Activated CD4-positive, CD25-positive, alpha-beta regulatory T cell treated with anti-CD3 and anti-CD28 coated beads, Interleukin-2, amount 50 U/mL, for 24 hours (primary cell): ENCODE data around the gene PASD1.
"Not testable (repeated sequence)": the region's sequence is repeated elsewhere in the genome, so short reads cannot be mapped to it uniquely, and the experiment has no call there.

Experiments
- ATAC-seq, 2 donors: fragments of 150-1000 bp; cut with Tn5 transposase; one replicate each; pipeline ENCODE4 v1.10.0; 2021; ENCODE audit warnings: mild to moderate bottlenecking in 1 of 2, moderate library complexity in 1 of 2

Gene PASD1

DNA sequence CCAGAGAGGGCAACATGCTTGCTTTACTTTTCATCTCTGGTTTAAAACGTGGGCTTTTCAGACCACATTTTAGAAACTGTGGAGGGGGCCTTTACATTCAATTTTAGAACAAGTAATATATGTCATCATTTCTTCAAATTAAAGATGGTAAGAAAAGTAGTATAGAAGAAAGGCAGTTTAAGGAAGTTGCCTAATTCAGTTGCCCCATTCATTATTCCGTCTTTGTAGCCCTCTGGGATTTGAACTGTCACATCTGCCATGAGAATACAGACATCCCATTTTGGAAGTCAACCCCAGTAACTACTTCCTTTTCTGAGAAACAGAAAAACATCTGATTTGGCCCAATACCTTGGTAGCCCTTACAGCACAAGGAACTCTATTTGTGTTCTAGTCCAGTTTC is 61.2 kb downstream of the PASD1 start:
- ATAC-seq, result no peak

DNA sequence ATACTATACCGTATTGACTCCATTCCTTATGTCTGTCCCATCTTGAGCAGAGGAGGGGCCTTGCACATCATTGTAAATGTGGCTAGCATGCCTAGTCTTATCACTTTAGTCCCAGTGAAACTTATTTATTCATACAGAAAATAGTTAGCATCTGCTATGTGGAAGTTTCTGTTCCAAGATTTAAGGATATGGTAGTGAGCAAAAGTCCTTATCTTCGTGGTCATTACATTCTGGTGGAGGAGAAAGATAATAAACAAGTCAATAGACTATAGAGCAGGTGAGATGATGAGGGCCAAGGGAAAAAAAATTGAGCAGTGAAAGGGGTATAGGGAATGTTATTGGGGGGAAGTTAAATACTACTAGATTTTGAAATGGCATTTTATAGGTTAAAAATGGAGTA is 68.3 kb downstream of the PASD1 start:
- no peak for ATAC-seq

DNA sequence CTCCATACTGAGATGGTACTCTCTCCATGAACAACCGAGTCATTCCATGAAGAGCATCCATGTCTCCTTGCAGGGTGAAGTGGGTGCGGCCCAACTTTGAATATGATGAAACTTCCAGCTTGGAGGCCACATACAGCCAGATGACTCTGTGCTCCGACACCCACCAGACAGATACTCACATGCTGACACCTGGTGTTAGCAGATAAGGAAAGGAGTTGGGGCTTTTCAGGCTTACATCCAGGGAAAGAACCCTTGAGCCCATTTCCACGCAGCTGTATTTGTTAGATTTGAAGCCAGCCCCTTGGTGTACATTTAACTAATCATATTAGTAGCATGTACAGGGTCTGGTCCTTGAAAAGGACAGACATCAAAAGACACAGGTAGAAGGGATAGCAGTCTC is 69.7 kb downstream of the PASD1 start:
- ATAC-seq, result no peak

DNA sequence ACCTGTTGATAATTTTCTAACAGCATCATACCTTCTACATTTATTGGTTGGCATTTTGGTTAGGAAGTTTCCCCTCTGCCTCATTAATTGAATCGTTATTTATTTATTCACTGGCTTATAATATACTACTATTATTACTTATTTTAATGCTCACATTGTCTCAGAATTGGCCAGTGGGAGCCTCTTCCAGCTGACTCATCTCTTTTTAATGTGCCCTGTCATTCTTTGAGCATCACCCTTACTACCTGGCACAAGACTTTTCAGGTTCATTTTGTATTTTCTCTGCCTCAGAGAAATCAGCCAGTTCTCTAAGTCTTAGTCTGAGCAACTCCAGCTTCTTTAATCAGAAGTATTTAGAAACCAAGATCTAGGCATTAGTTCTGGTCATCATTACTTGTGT is 71.5 kb downstream of the PASD1 start:
- no peak for ATAC-seq

DNA sequence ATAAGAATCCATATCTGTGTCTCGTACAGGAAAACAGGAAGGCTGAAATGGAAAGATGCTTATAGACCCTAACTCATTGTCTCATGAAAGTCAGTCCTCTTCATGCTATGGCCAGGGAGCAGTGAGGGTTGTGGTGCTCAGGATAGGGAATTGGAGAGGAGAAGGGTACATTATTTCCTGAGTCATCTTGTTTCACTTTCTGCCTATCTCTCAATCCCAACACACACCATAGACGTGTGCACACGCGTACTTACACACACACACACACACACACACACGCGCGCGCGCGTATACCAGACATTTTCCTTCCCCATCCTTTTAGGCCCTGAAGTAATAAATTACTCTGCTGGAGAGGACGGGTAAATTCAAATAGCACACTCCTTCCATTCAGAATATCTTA is 78.1 kb downstream of the PASD1 start:
- no peak for ATAC-seq

DNA sequence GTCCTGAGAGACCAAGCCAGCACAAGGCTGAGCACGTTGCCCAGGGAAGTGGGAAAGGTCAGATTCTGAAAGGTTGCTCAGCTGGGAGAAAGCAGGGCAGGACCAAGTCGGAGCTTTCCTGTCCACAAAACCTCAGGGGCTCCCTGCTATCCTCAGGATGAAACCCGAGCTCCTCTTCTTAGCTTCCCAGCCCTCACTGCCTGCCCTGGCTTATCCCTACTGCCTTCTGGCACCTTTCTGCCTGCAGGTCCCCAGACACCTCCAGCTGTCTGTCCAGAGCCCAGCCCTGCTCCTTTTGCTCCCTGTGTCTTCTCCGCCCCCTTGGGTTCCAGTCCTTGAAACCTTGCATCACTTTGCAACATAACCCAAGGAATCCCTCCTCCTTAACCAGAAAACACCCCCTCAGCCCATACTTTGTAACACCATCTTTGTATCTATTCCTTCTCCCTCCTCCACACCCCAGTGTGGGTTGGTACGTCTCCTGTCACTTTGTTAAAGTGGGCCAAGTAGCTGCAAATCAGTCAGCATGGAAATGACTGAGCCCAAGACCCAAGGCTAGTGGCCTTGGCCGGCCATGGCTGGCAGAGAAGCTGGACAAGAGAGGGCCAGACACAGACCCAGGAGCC is 111.8 kb downstream of the PASD1 start:
- no peak for ATAC-seq

DNA sequence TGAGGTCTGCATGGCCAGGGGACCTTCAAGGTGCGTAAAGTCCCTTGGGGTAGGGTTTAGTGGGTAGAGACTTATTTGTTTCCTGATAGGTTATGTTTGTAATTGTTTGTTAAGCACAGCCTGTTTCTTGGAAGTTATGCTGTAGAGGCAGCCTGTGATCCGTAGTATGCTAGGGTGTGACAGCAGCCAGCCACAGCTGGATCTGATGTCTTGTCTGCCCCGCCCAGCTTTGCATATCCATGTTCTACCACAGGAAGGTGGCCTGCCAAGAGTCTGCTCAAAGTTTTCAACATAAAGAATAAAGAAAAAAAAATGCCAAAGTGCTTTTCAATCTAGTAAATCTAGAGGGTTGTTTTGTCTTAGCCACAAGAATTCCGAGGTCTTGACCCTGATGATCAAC is 112.7 kb downstream of the PASD1 start:
- no peak for ATAC-seq

DNA sequence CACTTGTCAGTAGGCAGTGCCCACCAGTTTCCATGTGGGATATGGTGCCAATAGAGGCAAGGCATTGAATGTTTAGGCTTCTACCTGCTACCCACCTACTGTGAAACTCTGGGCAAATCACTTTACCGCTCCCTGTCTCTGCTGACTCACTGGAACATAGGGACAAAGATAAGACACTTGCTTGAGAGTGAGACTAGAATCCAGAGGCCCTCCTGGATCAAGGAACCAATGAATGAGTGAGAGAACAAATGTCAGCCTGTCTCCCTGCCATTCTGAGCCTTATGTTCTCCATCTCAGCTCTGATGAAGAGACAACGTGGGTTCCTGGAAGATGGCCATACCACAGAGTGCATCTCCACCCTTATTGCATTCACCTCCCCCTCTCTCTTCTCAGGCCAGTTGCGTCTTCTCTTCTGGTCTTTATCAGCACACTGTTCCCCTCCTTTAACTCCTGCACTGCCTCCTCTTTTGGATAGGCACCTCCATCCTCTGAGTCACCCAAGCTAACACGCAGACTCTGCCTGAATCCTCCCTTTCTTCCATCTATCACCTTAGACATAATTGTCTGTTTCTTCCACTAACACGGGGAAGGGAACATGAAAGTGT is 116.4 kb downstream of the PASD1 start:
- no peak for ATAC-seq

DNA sequence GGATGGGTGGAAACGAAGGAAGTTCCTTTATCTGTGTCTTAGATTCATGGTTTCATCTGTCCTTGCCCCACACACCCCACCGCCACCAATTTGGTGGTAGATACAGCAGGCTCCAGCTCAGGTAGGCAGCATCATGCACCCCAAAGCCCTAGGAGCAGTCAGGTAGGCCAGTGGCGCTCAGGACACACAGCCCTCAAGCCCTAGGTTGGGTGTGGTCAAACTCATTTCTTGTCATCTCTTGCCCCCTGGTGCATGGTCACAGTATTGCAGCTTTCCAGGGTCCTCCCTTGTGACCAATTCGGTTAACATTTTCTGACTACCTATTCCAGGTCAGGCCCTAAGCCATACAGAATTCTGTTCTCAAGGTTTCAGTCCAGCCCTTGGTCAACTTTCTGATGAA is 117.3 kb downstream of the PASD1 start:
- no peak for ATAC-seq

DNA sequence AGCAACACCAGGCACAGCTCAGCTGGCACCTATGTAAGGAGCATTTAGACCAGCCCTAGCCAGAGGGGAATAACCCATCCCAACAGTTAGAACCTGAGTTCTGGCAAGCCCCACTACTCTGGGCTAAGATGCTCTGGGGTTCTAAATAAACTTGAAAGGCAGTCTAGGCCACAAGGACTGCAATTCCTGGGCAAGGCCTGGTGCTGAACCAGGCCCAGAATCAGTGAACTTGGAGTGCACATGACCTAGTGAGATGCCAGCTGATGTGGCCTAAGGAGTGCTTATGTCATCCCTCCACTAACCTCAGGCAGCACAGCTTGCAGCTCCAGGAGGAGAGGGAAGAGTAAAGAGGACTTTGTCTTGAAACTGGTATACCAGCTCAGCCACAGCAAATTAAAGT is 124.2 kb downstream of the PASD1 start:
- no peak for ATAC-seq

DNA sequence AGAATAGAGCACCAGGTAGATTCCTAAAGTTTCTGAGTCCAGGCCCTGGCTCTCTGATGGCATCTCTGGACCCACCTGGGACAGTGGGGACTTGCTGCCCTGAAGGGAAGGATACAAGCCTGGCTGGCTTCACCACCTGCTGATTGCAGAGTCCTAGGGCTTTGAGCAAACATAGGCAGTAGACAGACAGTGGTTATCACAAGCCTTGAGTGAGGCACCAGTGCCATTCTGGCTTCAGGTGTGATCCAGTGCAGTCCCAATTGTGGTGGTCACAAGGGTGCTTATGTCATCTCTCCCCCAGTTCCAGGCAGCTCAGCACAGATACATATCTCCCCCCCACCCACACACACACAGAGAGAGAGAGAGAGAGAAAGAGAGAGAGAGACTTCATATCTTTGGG is 125.2 kb downstream of the PASD1 start:
- no peak for ATAC-seq

DNA sequence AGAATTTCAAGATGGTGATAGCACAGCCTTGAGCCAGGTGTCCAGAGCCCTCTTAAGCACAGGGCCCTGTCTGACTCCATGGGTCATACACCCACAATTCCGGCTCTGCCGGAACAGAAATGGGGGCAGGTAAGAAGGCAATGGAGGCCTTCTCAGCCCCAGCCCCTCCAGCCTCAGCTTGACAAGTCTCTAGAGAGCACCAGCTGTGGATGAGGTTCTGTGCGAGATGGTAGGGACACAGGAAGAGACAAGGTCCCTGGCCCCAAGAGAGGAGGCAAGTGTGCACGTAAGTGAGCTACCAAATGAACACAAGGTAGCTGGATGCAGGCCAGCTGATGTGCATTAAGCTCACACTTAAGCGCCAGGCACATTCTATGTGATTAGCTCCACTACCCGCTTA is 129.3 kb downstream of the PASD1 start:
- no peak for ATAC-seq

DNA sequence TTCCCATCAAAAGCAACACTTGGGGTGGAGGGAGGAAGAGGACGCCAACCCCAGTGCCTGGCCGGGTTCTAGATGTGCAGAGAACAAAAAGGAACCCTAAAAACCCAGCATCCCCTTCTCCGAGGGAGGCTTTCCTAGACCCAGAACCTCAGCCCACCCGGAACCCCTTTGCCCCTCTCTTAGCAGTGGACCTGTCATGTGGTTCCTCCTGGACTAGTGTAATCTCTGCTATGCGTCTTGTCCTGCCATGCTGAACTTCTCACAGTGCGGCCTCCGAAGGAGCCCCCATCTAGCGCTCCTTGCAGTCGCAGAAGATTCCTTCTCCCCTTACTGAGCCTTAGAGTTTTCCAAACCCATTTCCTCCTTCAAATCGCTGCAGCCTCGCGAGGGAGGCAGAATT is 130.6 kb downstream of the PASD1 start:
- ATAC-seq, result no peak

DNA sequence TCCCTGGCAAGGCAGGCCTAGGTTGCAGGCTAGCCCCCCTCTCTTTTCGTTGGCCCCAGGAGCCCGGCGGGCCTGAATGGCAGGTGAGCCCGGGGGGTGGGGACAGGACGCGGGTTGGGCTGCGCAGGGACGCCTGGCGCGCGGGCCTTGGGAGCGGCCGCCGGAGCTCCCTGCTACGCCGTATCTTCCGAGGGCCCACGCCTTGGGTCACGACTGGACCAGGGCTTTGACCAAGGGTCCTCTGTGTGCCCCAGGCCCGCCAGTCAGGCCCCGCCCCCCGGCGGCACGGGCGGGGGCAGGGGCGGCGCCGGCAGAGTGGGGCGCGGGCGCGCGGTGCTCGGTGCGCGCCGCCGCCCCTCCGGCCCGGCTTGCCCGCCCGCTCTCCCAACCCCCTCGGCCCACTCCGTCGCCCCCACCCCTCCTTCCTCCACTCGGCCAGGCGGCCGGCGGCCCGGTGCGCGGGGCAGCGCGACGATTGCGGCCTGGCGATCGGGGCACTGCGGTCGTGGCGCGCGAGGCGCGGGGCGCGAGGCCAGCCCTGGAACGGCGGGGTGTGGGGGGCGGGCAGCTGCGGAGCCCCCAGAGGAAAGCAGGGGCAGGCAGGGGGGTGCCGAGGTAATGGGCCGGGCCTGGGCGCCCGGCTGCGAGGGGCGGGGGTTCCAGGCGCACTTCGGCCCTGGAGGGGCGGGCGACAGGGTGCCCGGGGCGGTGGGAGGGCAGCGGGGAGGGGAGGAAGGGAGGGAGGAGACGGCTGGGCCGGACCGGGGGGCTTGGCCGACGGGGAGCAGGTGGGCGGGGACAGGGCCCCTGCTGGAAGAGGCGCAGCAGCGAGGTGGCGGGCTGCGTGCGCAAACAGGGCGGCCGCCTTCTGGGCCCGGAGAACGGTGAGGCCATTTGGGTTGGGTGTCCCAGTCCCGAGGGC is 131.4 kb downstream of the PASD1 start, which contains the start of gene PRRG3:
Gene PRRG3 (plus strand): TSS at position 798 of the 922 bp plus-strand sequence. CDS start 3,357 bp downstream, outside the sequence.
- ATAC-seq, result no peak

DNA sequence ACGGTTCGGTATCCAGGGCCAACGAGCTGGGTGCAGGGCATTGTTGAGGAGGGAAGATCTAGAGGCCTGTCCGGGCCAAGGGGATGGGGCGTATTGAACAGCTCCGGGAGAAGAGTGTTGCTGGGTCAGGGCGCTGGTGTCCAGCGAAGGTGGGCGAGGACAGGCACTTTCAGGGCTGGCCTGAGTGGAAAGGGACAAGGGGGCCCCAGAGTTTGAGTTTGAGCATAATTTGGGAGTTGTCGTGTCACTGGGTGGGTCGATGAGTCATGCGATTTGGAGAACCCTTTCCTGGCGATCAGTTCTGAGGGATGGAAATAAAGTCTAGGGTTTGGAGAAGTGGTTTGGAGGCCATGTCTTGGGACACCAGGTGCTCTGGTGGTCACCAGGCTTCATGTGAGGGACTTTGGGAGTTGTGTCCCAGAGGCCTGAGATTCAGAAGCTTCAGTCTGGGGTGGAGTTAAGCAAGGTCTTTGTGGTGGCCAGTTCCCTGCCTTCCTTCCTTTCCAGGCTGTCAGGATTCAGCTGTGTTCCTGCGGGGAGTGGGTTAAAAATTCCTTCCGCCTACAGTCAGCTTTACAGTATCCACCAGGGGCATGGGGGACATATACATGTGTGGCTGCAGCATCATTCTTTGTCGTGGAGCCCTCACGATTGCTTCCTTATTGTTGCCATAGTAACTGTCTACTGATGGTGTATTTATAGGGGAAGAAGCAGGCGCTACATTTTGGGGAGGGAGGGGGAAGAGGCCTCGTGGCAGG is 132.3 kb downstream of the PASD1 start:
- no peak for ATAC-seq

DNA sequence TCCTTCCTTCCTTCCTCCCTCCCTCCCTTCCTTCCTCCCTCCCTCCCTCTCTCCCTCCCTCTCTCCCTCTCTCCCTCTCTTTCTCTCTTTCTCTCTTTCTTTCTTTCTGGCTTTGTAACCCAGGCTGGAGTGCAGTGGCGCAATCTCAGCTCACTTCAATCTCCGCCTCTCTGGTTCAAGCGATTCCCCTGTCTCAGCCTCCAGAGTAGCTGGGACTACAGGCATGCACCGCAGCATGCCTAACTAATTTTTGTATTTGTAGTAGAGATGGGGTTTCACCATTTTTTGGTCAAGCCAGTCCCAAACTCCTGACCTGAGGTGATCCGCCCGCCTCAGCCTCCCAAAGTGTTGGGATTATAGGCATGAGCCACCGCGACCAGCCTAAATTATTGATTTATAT is 133.6 kb downstream of the PASD1 start:
- ATAC-seq, result not testable (repeated sequence)

DNA sequence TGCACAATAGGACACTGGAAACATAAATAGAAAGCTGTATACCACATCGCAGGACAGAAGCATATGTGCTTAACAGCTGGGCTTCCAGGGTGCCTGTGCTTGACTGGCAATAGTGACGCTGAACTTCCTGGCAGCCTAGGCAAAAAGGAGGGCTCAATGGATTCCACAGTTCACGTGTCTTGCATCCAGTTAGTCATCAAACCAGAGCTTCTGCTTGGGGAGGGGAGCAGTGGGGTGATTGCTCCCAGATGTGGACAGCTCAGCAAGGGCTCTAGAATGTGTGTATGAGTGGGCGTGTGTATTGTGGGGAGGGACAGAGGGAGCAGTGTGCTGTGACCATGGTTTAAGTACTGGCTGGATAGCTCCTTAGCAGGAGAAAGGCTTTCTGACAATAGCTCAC is 134.0 kb downstream of the PASD1 start:
- no peak for ATAC-seq

DNA sequence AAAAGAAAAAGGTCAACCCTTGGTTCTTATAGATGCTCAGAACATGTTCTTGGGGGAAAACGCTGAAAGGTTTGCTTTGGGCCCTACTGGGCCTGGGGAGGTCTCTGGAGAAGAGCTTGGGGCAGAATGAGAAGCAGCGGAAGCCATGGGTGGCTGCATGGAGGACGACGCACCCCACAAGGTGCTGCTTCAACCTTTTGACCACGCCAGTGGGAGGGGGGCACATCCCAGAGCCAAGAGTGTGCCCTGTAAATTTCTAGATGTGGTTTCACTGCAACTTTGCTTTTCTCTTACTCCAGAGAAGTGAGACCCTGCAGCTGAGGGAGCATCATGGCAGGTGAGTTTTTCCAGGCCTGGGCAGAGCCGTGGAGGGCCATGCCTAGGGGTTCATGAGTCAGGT is 135.0 kb downstream of the PASD1 start:
- no peak for ATAC-seq

DNA sequence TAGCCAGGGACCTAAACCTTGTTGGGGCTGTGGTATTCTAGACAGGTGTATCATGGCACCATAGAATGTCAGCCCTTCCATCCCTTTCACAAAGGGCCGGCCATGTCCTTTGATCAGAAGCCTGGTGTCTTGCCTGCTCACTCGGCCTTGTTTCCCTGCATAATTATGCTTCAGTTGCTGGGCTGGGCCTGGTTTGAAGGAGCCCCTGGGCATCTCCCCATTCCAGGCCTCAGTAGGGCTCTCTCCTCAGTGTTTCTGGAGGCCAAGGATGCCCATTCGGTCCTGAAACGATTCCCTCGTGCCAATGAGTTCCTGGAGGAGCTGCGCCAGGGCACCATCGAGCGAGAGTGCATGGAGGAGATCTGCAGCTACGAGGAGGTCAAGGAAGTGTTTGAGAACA is 136.3 kb downstream of the PASD1 start:
- ATAC-seq, result no peak

DNA sequence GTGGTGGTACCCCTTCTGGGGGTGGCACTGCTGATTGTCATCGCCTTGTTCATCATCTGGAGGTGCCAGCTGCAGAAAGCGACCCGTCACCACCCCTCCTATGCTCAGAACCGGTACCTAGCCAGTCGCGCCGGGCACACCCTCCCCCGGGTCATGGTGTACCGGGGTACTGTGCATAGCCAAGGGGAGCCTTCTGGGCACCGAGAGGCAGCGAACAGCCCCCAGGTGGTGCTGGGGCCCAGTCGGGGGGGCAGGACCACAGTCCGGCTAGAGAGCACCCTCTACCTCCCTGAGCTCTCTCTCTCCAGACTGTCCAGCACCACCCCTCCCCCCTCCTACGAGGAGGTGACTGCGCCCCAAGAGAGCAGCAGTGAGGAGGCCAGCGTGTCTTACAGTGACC is 137.1 kb downstream of the PASD1 start:
- no peak for ATAC-seq

DNA sequence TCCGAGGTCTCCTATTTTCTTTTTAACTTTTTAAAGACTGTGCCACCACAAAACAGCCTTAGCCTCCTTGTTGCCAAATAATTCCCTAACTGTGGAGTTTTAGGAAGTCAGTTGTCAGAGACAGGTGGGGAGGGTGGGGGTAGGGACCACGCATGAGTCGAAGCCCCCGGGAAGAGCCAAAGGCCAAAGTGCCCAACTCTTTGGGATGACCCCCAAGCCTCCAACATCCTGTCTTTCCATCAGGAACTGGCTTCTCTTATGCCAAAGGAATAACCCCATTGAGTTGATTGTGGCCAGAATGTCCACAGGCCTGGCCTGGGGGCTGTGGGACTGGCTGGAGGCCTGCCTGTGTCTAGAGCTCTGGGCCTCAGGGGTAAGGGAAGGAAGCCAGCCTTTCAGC is 137.6 kb downstream of the PASD1 start:
- no peak for ATAC-seq

DNA sequence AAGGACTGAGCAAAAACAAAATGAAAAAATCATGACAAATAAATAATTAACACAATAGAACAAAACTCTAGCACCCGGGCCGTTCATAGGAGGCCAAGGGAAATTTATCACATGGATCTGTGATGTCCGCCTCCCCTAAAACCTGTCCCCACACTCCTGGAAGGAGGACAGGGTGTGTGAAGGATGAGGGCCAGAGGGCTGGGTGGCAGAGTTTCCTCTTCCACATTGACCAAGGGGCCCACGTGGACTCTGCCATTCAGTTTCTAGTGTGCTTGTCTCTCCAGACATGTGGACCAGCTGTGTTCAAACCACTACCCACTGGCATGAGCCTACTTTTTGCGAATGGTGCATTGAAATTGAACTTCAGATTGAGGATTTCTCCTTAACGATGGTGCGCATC is 138.1 kb downstream of the PASD1 start:
- no peak for ATAC-seq

DNA sequence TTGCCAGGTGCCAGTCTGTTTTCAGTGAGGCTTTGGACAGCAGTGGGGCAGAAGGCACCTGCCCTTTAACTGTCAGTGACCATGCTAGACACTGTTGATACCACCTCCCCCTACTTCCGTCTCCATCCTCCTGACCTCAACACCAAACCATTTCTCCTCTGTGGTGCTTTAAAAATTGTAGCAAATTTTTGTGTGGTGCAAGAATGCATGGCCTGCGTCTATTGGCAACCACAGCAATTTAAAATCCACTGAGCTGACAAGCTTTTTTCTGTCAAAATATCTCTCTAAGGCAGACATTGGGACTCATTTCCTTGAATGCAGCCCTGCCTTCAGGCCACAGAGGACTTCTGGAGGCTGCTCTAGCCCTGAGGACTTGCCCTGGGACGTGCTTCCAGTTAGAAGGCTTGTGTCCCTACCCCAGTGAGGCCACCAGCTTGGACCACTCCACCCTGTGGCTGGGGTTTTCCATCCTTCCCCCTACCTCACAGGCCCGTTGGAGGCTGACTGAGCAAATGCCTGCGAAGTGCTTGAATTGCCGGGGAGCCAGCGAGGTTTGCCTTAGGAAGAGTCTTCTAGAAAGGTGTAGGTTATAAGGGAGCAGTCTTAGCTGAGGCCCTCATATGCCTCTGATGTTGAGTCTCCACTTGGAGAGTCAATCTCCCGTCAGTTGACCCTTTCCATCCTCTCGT is 138.7 kb downstream of the PASD1 start:
- no peak for ATAC-seq
